Adrenal gland (tissue), 12 donors: ENCODE measurements around the gene RAPGEF3. TPM values are rescaled to one million over a fixed set of nuclear protein-coding genes. Genes with fewer than 3 reads are reported as not detected.
A peak's percentile ranks its signal among the peaks of the same experiment; 100 is the strongest.

Experiments
- DNase-seq, 7 donors: peaks; one replicate each; pipeline ENCODE4 v3.0.0-alpha.2; 2019 to 2020
- H3K27ac ChIP-seq, 5 donors: fragments of 200-600 bp; sonication (generic) in 4 of 5; 1 replicate in 3 of 5; 2 replicates in 2 of 5; pipeline versions ENCODE4 v1.5.1 to v1.8.0; 2016 to 2020; ENCODE audit warnings: mild to moderate bottlenecking in 1 of 5
- H3K27me3 ChIP-seq: fragments of 200-600 bp; 2 replicates; pipeline ENCODE4 v1.8.0; 2021
- H3K36me3 ChIP-seq, 2 donors: fragments of 200-600 bp; replicated peaks in 1 of 2; 1 replicate in 1 of 2; 2 replicates in 1 of 2; pipeline versions ENCODE4 v1.5.1 to v1.8.0; 2018 to 2022
- H3K4me1 ChIP-seq, 2 donors: fragments of 200-600 bp; replicated peaks in 1 of 2; 1 replicate in 1 of 2; 2 replicates in 1 of 2; pipeline versions ENCODE4 v1.5.1 to v1.8.0; 2018 to 2021
- H3K4me3 ChIP-seq, 4 donors: fragments of 200-600 bp; sonication (generic) in 3 of 4; one replicate each; pipeline ENCODE4 v1.5.1; 2016 to 2018
- H3K9me3 ChIP-seq, 3 donors: fragments of 200-600 bp; sonication (generic) in 1 of 3; replicated peaks in 1 of 3; 1 replicate in 2 of 3; 2 replicates in 1 of 3; pipeline versions ENCODE4 v1.5.1 to v1.8.0; 2016 to 2021
- CTCF ChIP-seq, 6 experiments: fragments of 450-650 bp in 4 of 6; fragments of 200-600 bp in 2 of 6; sonication (generic) in 1 of 6; IDR thresholded peaks; 1 replicate in 5 of 6; 2 replicates in 1 of 6; pipeline versions ENCODE4 v1.5.1 to v1.8.0; 2016 to 2021; ENCODE audit warnings: antibody characterized with exemption in 6 of 6, mild to moderate bottlenecking in 2 of 6, moderate library complexity in 1 of 6
- POLR2A ChIP-seq, 2 donors: fragments of 450-650 bp; IDR thresholded peaks; one replicate each; pipeline ENCODE4 v1.6.1; 2017; ENCODE audit warnings: antibody characterized with exemption in 2 of 2, mild to moderate bottlenecking in 2 of 2, moderate library complexity in 1 of 2
- WGBS, 4 donors: extraction: QIAGEN DNeasy Blood & Tissue Kit in 2 of 4; methylation state at CpG; one replicate each; pipeline versions ENCODE4 v1.1.5 to v1.1.7; 2013 to 2017; 5-methylcytosine and 5-hydroxymethylcytosine counted together
- intact Hi-C, 2 donors: fragments of 100-400 bp; cut with DNase I; formaldehyde crosslinking; loops; one replicate each; pipeline versions ENCODE4 v1.14.1 to v1.15.0; 2022 to 2023
- polyA plus RNA-seq, 3 donors: library from polyadenylated mRNA; stranded (reverse); fragments of 200-250 nt in 2 of 3; fragments of 350-450 nt in 1 of 3; fragmentation: Illumina TruSeq in 1 of 3; extraction: RNeasy Lipid Tissue Mini Kit (QIAGEN cat#74804) in 1 of 3; gene quantifications; one replicate each; pipeline ENCODE4 v1.2.3, GENCODE V29; 2013 to 2014
- total RNA-seq, 9 donors: library from RNA; depleted of rRNA in 4 of 9; stranded (reverse); fragments of >200 nt in 4 of 9; fragments of 120-200 nt in 1 of 9; fragmentation: NEBNext Ultra II Directional in 1 of 9; extraction: Animal tissue kit (Norgen Biotek cat#: 25700) in 1 of 9; gene quantifications; one replicate each; pipeline versions ENCODE4 v1.1.0 to v1.2.4, GENCODE V29; 2013 to 2023
- donor health status: healthy with polysubstance abuse.
- donor health status: Bipolar disorder and iron deficiency.
- donor health status: DM: yes; HTN: yes; CAD: no.
- donor health status: DM: no; HTN: no; CAD: no.
- donor health status: DM: no; HTN: no; CAD: no.
- donor health status: DM: yes; HTN: yes; CAD: no.

RAPGEF3 gene
- total and polyA plus RNA-seq, 12 donors, result 1.4 to 69.4 (median 9.3) TPM

- H3K4me3 ChIP-seq, result no peak overlapping the region
Observed at GRCh38 chr12:47745485-47746041, 13.1 kb downstream of the RAPGEF3 start.

GRCh38 chr12:47744778-47745436, 13.8 kb downstream of the RAPGEF3 start:
- DNase-seq, result no peak
- no peak overlapping the region for H3K27ac ChIP-seq
- H3K27me3 ChIP-seq, result no peaks in the 10 kb centered on the region
- WGBS, 4 donors, result 84 to 90% (median 87%) methylated on average over 8 of the region's 8 CpGs
- intact Hi-C loops, result loop anchor here in 1 of 2 donors (5.0 to 10.0 kb wide), 2 partner anchors 32 to 200 kb away; no protein-coding TSS in a partner anchor
- H3K9me3 ChIP-seq, result no peaks in the 10 kb centered on the region
- H3K36me3 ChIP-seq, result no peaks in the 10 kb centered on the region
- H3K4me1 ChIP-seq, result peaks cover 0 to 13% of the 10 kb centered on the region in 2 donors
- TF ChIP-seq CTCF (IDR thresholded peaks at IDR 0.05), result no peak
- no peak overlapping the region for H3K4me3 ChIP-seq

More at GRCh38 chr12:47745485-47746041, 13.1 kb downstream of the RAPGEF3 start:
- no peak for DNase-seq
- no peak for TF ChIP-seq CTCF (IDR thresholded peaks at IDR 0.05)
- Histone ChIP-seq H3K4me1 (peaks cover 0 to 13% of the 10 kb centered on the region in 2 donors), H3K36me3 (no peaks in the 10 kb centered on the region), H3K27ac (no peak overlapping the region), H3K27me3 (no peaks in the 10 kb centered on the region), H3K9me3 (no peaks in the 10 kb centered on the region)
- WGBS, 4 donors, result 80 to 88% (median 84%) methylated on average over 16 of the region's 16 CpGs
- intact Hi-C loops, result loop anchor here in 1 of 2 donors (10.0 kb wide), 1 partner anchor 199 kb away; no protein-coding TSS in a partner anchor

GRCh38 chr12:47744005-47744651, 14.6 kb downstream of the RAPGEF3 start:
- no peaks in the 10 kb centered on the region for H3K36me3 ChIP-seq
- no peak overlapping the region for H3K4me3 ChIP-seq
- 43 to 58% (median 47%) methylated on average over 10 of the region's 10 CpGs for WGBS, 4 donors
- peak in 3 of 7 donors; percentile 30 to 54 (median 41) for DNase-seq
- no peaks in the 10 kb centered on the region for H3K9me3 ChIP-seq
- TF ChIP-seq CTCF (IDR thresholded peaks at IDR 0.05) (peak; percentile 19 to 55 (median 44)), POLR2A (IDR thresholded peaks at IDR 0.05) (no peak)
- intact Hi-C loops, result loop anchor here in 1 of 2 donors (5.0 to 10.0 kb wide), 2 partner anchors 33 to 201 kb away; no protein-coding TSS in a partner anchor
- H3K27me3 ChIP-seq, result no peaks in the 10 kb centered on the region
- H3K4me1 ChIP-seq, result peaks cover 0 to 13% of the 10 kb centered on the region in 2 donors
- no peak overlapping the region for H3K27ac ChIP-seq

GRCh38 chr12:47743311-47743860, 15.3 kb downstream of the RAPGEF3 start:
- peaks cover 0 to 14% of the 10 kb centered on the region in 2 donors for H3K4me1 ChIP-seq

More at GRCh38 chr12:47743311-47743860, 15.3 kb downstream of the RAPGEF3 start:
- no peaks in the 10 kb centered on the region for H3K36me3 ChIP-seq
- no peak overlapping the region for H3K27ac ChIP-seq
- H3K9me3 ChIP-seq, result no peaks in the 10 kb centered on the region
- DNase-seq, result no peak
- no peaks in the 10 kb centered on the region for H3K27me3 ChIP-seq
- WGBS, 4 donors, result 76 to 88% (median 81%) methylated on average over 6 to 9 of the region's 9 CpGs
- intact Hi-C loops, result loop anchor here in 1 of 2 donors (2.0 to 10.0 kb wide), 3 partner anchors 34 to 201 kb away; no protein-coding TSS in a partner anchor
- no peak for TF ChIP-seq CTCF (IDR thresholded peaks at IDR 0.05)
- no peak for TF ChIP-seq POLR2A (IDR thresholded peaks at IDR 0.05)
- no peak overlapping the region for H3K4me3 ChIP-seq
